ENCODE results near the gene COL4A6. TPM values are rescaled to one million over a fixed set of nuclear protein-coding genes. Genes with fewer than 3 reads are reported as not detected.

Gene COL4A6
- total and polyA plus RNA-seq, 10 of the 15 experiments (the other 5 are each of a cell fraction or from before 2014, with no cell fraction given), result 0.02 to 0.56 (median 0.05) TPM; not detected in 3

GRCh38 chrX:108420481-108420880, 17.7 kb downstream of the COL4A6 start (continued):
- no peak for TF ChIP-seq NFXL1 (IDR thresholded peaks at IDR 0.05; ENCODE audit: borderline replicate concordance)
- no peak for TF ChIP-seq ZBED1 (IDR thresholded peaks at IDR 0.05; ENCODE audit: borderline replicate concordance)
- no peak for TF ChIP-seq USF2 (IDR thresholded peaks at IDR 0.05; ENCODE audit: borderline replicate concordance, low read depth, low read length)

GRCh38 chrX:108419401-108419800, 18.8 kb downstream of the COL4A6 start:
- Histone ChIP-seq H2AFZ (ENCODE audit: control insufficient read depth, low read depth, low read length) (no peak overlapping the region), H4K20me1 (ENCODE audit: control insufficient read depth, insufficient read depth) (no peaks in the 10 kb centered on the region), H3K36me3 (ENCODE audit: control insufficient read depth in 2 of 2, insufficient read depth in 2 of 2, low read length in 1 of 2) (no peaks in the 10 kb centered on the region), H3K9ac (ENCODE audit: control insufficient read depth, insufficient read depth, low read length) (no peak overlapping the region), H3K4me3 (no peak overlapping the region), H3K79me2 (ENCODE audit: control insufficient read depth, insufficient read depth, low read length) (no peaks in the 10 kb centered on the region), H3K27ac (ENCODE audit: control insufficient read depth, insufficient read depth) (no peak overlapping the region), H3K9me3 (replicated peaks; ENCODE audit: control insufficient read depth, insufficient read depth, low read length) (no peaks in the 10 kb centered on the region), H3K4me1 (ENCODE audit: control insufficient read depth, insufficient read depth, low read length) (no peaks in the 10 kb centered on the region), H3K4me2 (ENCODE audit: control insufficient read depth, insufficient read depth) (no peak overlapping the region), H3K27me3 (replicated peaks in 1 of 2; ENCODE audit: control insufficient read depth in 2 of 2, insufficient read depth in 2 of 2, low read length in 1 of 2) (no peaks in the 10 kb centered on the region)
- in situ Hi-C loops (cut with MboI) (no loop called here), intact Hi-C loops (cut with micrococcal nuclease; ENCODE audit: unreplicated experiment) (no loop called here)
- 0% methylated on average over 1 of the region's 1 CpG for WGBS (ENCODE audit: insufficient coverage, insufficient replicate concordance, low lambda C conversion rate, missing lambda C conversion rate)
- SMC1A ChIA-PET (ENCODE audit: uncharacterized antibody, unreplicated experiment), result no interaction called here
- BruUV-seq (replicated peaks), result no TSS peak
- POLR2A ChIA-PET, result no interaction called here
- ATAC-seq, result no peak
- no peak for DNase-seq (ENCODE audit: low read depth, low spot score)
- no peak for FAIRE-seq
- CTCF ChIA-PET, result no interaction called here
- no peak for TF ChIP-seq ZNF24 (IDR thresholded peaks at IDR 0.05)
- no peak for TF ChIP-seq EZH2 (IDR thresholded peaks at IDR 0.05; ENCODE audit: borderline replicate concordance, control insufficient read depth, low read depth, low read length)
- RAD21 ChIA-PET (ENCODE audit: unreplicated experiment), result no interaction called here

- FAIRE-seq (no peak), ATAC-seq (peak; percentile 77), DNase-seq (ENCODE audit: low read depth, low spot score) (no peak)
- Histone ChIP-seq H3K4me3 (no peak overlapping the region), H3K79me2 (ENCODE audit: control insufficient read depth, insufficient read depth, low read length) (no peaks in the 10 kb centered on the region), H3K27ac (ENCODE audit: control insufficient read depth, insufficient read depth) (no peak overlapping the region), H3K4me1 (ENCODE audit: control insufficient read depth, insufficient read depth, low read length) (no peaks in the 10 kb centered on the region), H3K36me3 (ENCODE audit: control insufficient read depth in 2 of 2, insufficient read depth in 2 of 2, low read length in 1 of 2) (no peaks in the 10 kb centered on the region), H3K4me2 (ENCODE audit: control insufficient read depth, insufficient read depth) (no peak overlapping the region), H3K9ac (ENCODE audit: control insufficient read depth, insufficient read depth, low read length) (no peak overlapping the region), H2AFZ (ENCODE audit: control insufficient read depth, low read depth, low read length) (no peak overlapping the region), H4K20me1 (ENCODE audit: control insufficient read depth, insufficient read depth) (no peaks in the 10 kb centered on the region), H3K9me3 (replicated peaks; ENCODE audit: control insufficient read depth, insufficient read depth, low read length) (no peaks in the 10 kb centered on the region), H3K27me3 (replicated peaks in 1 of 2; ENCODE audit: control insufficient read depth in 2 of 2, insufficient read depth in 2 of 2, low read length in 1 of 2) (no peaks in the 10 kb centered on the region; a peak in 1 of 4 replicates)
- intact Hi-C loops (cut with micrococcal nuclease; ENCODE audit: unreplicated experiment), result no loop called here
- ChIA-PET RAD21 (ENCODE audit: unreplicated experiment) (no interaction called here), CTCF (no interaction called here), SMC1A (ENCODE audit: uncharacterized antibody, unreplicated experiment) (interaction anchor here (1.1 kb wide), 1 partner anchor 19 kb away, joined by 3 read pairs; no protein-coding TSS in a partner anchor), POLR2A (no interaction called here)
- TF ChIP-seq E2F4 (IDR thresholded peaks at IDR 0.05; ENCODE audit: low read depth, low read length) (no peak), TBL1XR1 (IDR thresholded peaks at IDR 0.05; ENCODE audit: low read depth, low read length) (no peak), CUX1 (IDR thresholded peaks at IDR 0.05; ENCODE audit: insufficient replicate concordance, low read depth, low read length) (no peak)
- in situ Hi-C loops (cut with MboI), result no loop called here
- no TSS peak for BruUV-seq (replicated peaks)
- 0% methylated on average over 1 of the region's 1 CpG for WGBS (ENCODE audit: insufficient coverage, insufficient replicate concordance, low lambda C conversion rate, missing lambda C conversion rate)
These were observed 21.0 kb downstream of the COL4A6 start for GRCh38 chrX:108417257-108417656.
